ENCODE measurements around the gene HOXB5.

DNA sequence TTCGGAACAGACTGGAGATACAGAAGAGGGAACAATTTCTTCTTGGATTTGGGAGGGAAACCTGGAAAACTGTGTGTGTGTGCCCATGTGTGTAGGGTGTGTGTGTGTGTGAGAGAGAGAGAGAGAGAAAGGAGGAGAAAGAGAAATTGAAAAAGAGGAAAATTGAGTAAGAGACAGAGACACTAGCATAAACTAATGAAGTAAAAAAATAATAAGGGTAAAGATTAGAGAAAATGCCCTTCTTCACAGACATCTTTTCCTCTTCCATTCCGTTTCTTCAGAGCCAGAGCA, 34.8 kb downstream of the HOXB5 start:
- TF ChIP-seq, protein P1, sequence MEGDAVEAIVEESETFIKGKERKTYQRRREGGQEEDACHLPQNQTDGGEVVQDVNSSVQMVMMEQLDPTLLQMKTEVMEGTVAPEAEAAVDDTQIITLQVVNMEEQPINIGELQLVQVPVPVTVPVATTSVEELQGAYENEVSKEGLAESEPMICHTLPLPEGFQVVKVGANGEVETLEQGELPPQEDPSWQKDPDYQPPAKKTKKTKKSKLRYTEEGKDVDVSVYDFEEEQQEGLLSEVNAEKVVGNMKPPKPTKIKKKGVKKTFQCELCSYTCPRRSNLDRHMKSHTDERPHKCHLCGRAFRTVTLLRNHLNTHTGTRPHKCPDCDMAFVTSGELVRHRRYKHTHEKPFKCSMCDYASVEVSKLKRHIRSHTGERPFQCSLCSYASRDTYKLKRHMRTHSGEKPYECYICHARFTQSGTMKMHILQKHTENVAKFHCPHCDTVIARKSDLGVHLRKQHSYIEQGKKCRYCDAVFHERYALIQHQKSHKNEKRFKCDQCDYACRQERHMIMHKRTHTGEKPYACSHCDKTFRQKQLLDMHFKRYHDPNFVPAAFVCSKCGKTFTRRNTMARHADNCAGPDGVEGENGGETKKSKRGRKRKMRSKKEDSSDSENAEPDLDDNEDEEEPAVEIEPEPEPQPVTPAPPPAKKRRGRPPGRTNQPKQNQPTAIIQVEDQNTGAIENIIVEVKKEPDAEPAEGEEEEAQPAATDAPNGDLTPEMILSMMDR (IDR thresholded peaks at IDR 0.05; ENCODE audit: low read depth, low read length) = no peak
- no peak for TF ChIP-seq POLR2A (IDR thresholded peaks at IDR 0.05; ENCODE audit: extremely low read depth, insufficient read length)

All from NB4 (cell line).